Fibroblast of villous mesenchyme (primary cell): ENCODE results near the gene GSS. TPM values are rescaled to one million over a fixed set of nuclear protein-coding genes. Genes with fewer than 3 reads are reported as not detected.

Experiments
- DNase-seq: peaks from one replicate; pipeline ENCODE4 v3.0.0-alpha.2; 2010; ENCODE audit warnings: low read depth
- H3K4me3 ChIP-seq: 2 replicates; pipeline ENCODE4 v1.5.1; 2011; ENCODE audit warnings: low read depth, mild to moderate bottlenecking, low read length
- total RNA-seq: library from RNA; depleted of rRNA; stranded (reverse); fragments of >200 nt; gene quantifications from 2 replicates; pipeline ENCODE4 v1.2.3, GENCODE V29; 2012
- TF ChIP-seq, protein P1 (sequence below): IDR thresholded peaks from 2 replicates; pipeline ENCODE4 v1.5.1; 2012; ENCODE audit warnings: low read depth, mild to moderate bottlenecking, low read length; ENCODE audit not compliant: insufficient read depth

GSS gene
- total RNA-seq, 1 donor, result 71.2 TPM

DNA sequence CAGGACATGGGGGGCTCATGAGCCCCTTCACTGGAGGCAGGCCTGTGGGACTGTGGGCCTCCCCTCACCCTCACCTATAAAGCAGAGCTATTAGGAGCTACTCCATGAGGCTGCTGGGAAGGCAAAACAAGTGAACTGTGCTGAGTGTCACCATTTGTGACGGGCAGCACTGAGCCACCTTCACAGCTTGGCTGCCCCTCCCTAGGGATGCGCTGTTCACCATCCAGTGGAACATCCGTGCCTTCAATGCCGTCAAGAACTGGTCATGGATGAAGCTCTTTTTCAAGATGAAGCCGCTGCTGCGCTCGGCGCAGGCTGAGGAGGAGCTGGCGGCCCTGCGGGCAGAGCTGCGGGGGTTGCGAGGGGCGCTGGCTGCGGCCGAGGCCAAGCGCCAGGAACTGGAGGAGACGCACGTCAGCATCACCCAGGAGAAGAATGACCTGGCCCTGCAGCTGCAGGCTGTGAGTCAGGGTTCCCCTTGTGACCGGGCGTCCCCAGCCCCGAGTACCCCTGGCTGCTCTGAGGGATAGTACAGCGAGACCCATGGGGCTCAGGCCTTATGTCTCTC, 38.4 kb upstream of the GSS start:
- TF ChIP-seq, protein P1, sequence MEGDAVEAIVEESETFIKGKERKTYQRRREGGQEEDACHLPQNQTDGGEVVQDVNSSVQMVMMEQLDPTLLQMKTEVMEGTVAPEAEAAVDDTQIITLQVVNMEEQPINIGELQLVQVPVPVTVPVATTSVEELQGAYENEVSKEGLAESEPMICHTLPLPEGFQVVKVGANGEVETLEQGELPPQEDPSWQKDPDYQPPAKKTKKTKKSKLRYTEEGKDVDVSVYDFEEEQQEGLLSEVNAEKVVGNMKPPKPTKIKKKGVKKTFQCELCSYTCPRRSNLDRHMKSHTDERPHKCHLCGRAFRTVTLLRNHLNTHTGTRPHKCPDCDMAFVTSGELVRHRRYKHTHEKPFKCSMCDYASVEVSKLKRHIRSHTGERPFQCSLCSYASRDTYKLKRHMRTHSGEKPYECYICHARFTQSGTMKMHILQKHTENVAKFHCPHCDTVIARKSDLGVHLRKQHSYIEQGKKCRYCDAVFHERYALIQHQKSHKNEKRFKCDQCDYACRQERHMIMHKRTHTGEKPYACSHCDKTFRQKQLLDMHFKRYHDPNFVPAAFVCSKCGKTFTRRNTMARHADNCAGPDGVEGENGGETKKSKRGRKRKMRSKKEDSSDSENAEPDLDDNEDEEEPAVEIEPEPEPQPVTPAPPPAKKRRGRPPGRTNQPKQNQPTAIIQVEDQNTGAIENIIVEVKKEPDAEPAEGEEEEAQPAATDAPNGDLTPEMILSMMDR, result no peak
- no peak for DNase-seq
- H3K4me3 ChIP-seq, result no peak overlapping the region

- TF ChIP-seq, protein P1, result no peak
- no peak for DNase-seq
- no peak overlapping the region for H3K4me3 ChIP-seq
Measured at GRCh38 chr20:34992751-34993417, 37.3 kb upstream of the GSS start.

- TF ChIP-seq, protein P1, result no peak
- DNase-seq, result no peak
- H3K4me3 ChIP-seq, result no peak overlapping the region
Measured at GRCh38 chr20:34990661-34991214, 35.1 kb upstream of the GSS start.

- TF ChIP-seq, protein P1, result no peak
- no peak overlapping the region for H3K4me3 ChIP-seq
- no peak for DNase-seq
Measured at GRCh38 chr20:34990231-34990630, 34.6 kb upstream of the GSS start.

DNA sequence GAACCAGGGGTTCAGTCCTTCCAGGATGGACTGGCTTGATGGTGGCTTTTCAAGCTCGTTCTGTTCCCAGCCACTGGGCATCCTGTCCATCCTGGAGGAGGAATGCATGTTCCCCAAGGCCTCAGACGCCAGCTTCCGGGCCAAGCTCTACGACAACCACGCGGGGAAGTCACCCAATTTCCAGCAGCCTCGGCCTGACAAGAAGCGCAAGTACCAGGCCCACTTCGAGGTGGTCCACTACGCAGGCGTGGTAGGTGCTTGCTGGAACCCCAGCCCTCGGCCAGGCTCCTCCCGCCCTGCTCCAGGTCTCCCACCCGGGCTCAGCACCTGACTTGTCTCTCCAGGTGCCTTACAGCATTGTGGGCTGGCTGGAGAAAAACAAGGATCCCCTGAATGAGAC, 34.1 kb upstream of the GSS start:
- DNase-seq, result no peak
- TF ChIP-seq, protein P1, result no peak
- H3K4me3 ChIP-seq, result no peak overlapping the region

- DNase-seq, result no peak
- no peak overlapping the region for H3K4me3 ChIP-seq
- TF ChIP-seq, protein P1, result no peak
Measured at GRCh38 chr20:34989118-34989517, 33.5 kb upstream of the GSS start.
